DOHH2 (cell line): ENCODE data around the gene ASB6.

Experiments
- H3F3A ChIP-seq: fragments of 200-600 bp; sonication (generic), shearing (Covaris generic); 2 replicates; pipeline ENCODE4 v1.6.0; 2016; ENCODE audit warnings: antibody characterized with exemption, mild to moderate bottlenecking; ENCODE audit not compliant: control insufficient read depth, insufficient read depth
- H3K27ac ChIP-seq: fragments of 200-600 bp; sonication (generic); 2 replicates; pipeline ENCODE4 v1.5.1; 2014; ENCODE audit warnings: low read depth, mild to moderate bottlenecking, low read length, moderate library complexity
- H3K27me3 ChIP-seq: fragments of 200-600 bp; sonication (generic); 2 replicates; pipeline ENCODE4 v1.6.1; 2014; ENCODE audit warnings: mild to moderate bottlenecking, low read length, mixed read lengths; ENCODE audit not compliant: control insufficient read depth
- H3K36me3 ChIP-seq: fragments of 200-600 bp; sonication (generic); 2 replicates; pipeline ENCODE4 v1.6.1; 2014; ENCODE audit warnings: mild to moderate bottlenecking, low read length, moderate library complexity, mixed read lengths; ENCODE audit not compliant: control insufficient read depth
- H3K4me1 ChIP-seq: fragments of 200-600 bp; sonication (generic); 2 replicates; pipeline ENCODE4 v1.6.1; 2014; ENCODE audit warnings: mild to moderate bottlenecking, low read length, mixed read lengths; ENCODE audit not compliant: control insufficient read depth
- H3K4me2 ChIP-seq: fragments of 200-600 bp; sonication (generic); 2 replicates; pipeline ENCODE4 v1.6.0; 2014; ENCODE audit warnings: mild to moderate bottlenecking, low read length, moderate library complexity
- H3K4me3 ChIP-seq: fragments of 200-600 bp; sonication (generic); 2 replicates; pipeline ENCODE4 v1.5.1; 2014; ENCODE audit warnings: mild to moderate bottlenecking, low read length, mixed read lengths
- H3K79me2 ChIP-seq: fragments of 200-600 bp; sonication (generic); 2 replicates; pipeline ENCODE4 v1.6.1; 2014; ENCODE audit warnings: mild to moderate bottlenecking, low read length, mixed read lengths; ENCODE audit not compliant: control insufficient read depth
- H3K9me2 ChIP-seq: fragments of 200-600 bp; sonication (generic); replicated peaks from 2 replicates; pipeline ENCODE4 v1.6.1; 2014; ENCODE audit warnings: mild to moderate bottlenecking, low read length, mixed read lengths; ENCODE audit not compliant: control insufficient read depth
- H3K9me3 ChIP-seq: fragments of 200-600 bp; sonication (generic); 2 replicates; pipeline ENCODE4 v1.6.1; 2014; ENCODE audit warnings: antibody characterized with exemption, low read length, mixed read lengths; ENCODE audit not compliant: control insufficient read depth, insufficient read depth
- H4K20me1 ChIP-seq: fragments of 200-600 bp; sonication (generic); 2 replicates; pipeline ENCODE4 v1.6.0; 2014; ENCODE audit warnings: low read depth, mild to moderate bottlenecking, antibody characterized with exemption, low read length, moderate library complexity; ENCODE audit not compliant: control insufficient read depth, insufficient read depth
- CTCF ChIP-seq: fragments of 200-600 bp; sonication (generic); IDR thresholded peaks from one replicate; pipeline ENCODE4 v1.5.1; 2014; ENCODE audit warnings: antibody characterized with exemption, mild to moderate bottlenecking, low read depth, low read length; ENCODE audit not compliant: poor library complexity, severe bottlenecking
- EZH2phosphoT487 ChIP-seq: fragments of 200-600 bp; sonication (generic); IDR thresholded peaks from 2 replicates; pipeline ENCODE4 v1.6.1; 2017; ENCODE audit warnings: borderline replicate concordance, mild to moderate bottlenecking, antibody characterized with exemption, low read length, moderate library complexity, mixed read lengths

ASB6 gene

GRCh38 chr9:129648764-129649115, 6.8 kb upstream of the ASB6 start:
- no peak overlapping the region for H3K4me3 ChIP-seq
- no peaks in the 10 kb centered on the region for H3K36me3 ChIP-seq
- no peak overlapping the region for H3K4me2 ChIP-seq
- no peaks in the 10 kb centered on the region for H3F3A ChIP-seq
- no peak overlapping the region for H3K27ac ChIP-seq
- H3K27me3 ChIP-seq: no peaks in the 10 kb centered on the region
- no peaks in the 10 kb centered on the region for H4K20me1 ChIP-seq
- no peaks in the 10 kb centered on the region for H3K9me2 ChIP-seq
- no peaks in the 10 kb centered on the region for H3K4me1 ChIP-seq
- no peak for TF ChIP-seq CTCF
- H3K9me3 ChIP-seq: no peaks in the 10 kb centered on the region
- H3K79me2 ChIP-seq: no peaks in the 10 kb centered on the region

- Histone ChIP-seq H3K27ac (no peak overlapping the region), H4K20me1 (no peaks in the 10 kb centered on the region), H3K4me3 (no peak overlapping the region), H3K36me3 (no peaks in the 10 kb centered on the region), H3K4me1 (no peaks in the 10 kb centered on the region), H3K27me3 (no peaks in the 10 kb centered on the region), H3K79me2 (no peaks in the 10 kb centered on the region), H3K9me2 (no peaks in the 10 kb centered on the region), H3K9me3 (no peaks in the 10 kb centered on the region), H3K4me2 (no peak overlapping the region), H3F3A (no peaks in the 10 kb centered on the region)
- no peak for TF ChIP-seq CTCF
- TF ChIP-seq EZH2phosphoT487: no peak
Observed at GRCh38 chr9:129648092-129648763, 6.3 kb upstream of the ASB6 start.

- H3K9me3 ChIP-seq: no peaks in the 10 kb centered on the region
Observed at GRCh38 chr9:129647635-129648034, 5.7 kb upstream of the ASB6 start.

More at GRCh38 chr9:129647635-129648034, 5.7 kb upstream of the ASB6 start:
- Histone ChIP-seq H3K27me3 (no peaks in the 10 kb centered on the region), H3K4me3 (no peak overlapping the region), H3F3A (no peaks in the 10 kb centered on the region), H4K20me1 (no peaks in the 10 kb centered on the region), H3K4me1 (no peaks in the 10 kb centered on the region), H3K27ac (no peak overlapping the region), H3K4me2 (no peak overlapping the region), H3K79me2 (no peaks in the 10 kb centered on the region), H3K9me2 (no peaks in the 10 kb centered on the region), H3K36me3 (no peaks in the 10 kb centered on the region)
- TF ChIP-seq CTCF (no peak), EZH2phosphoT487 (no peak)
